ENCODE results near the gene FILIP1. TPM values are rescaled to one million over a fixed set of nuclear protein-coding genes. Genes with fewer than 3 reads are reported as not detected.
"Not testable (repeated sequence)": the region's sequence is repeated elsewhere in the genome, so short reads cannot be mapped to it uniquely, and the experiment has no call there.

The FILIP1 gene
- total RNA-seq, 1 donor from 2014 or later: not detected

DNA sequence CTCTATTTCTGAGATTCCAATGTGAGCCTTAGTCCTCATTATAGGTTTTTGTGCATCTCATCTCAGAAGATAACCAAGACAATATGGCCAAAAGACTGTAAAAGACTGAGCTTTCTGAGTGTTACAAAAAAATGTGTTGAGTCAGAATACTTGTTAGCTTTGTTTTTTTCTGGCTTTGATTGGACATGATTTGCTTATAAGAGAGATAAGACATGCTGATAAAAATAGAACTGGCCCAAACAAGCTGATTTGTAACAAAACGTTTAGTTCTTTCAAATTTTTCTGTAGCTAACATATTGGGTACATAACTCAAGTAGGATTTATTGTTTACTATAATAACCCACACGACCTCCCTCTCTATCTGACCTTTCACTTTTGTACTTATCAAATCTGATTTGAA lies 32.9 kb downstream of the FILIP1 start:
- intact Hi-C loops (cut with micrococcal nuclease): no loop called here

DNA sequence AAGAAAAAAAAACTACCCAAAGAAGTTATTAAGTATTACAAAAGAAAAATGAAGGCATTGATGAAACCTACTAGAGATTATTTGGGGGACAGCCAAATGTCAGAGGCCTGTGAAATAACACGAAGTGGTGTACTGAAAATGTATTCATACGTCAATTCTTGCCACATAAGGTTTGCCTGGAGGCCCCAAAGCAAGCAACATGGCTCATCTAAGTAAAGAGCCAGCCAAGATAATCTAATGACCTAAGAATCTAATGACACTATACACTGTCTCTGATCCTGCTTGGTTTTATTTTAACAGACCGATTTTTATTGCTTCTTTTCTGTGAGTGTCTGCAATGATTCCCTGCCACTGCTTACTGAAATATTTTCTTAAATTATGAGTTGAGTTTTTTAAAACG lies 34.7 kb downstream of the FILIP1 start:
- intact Hi-C loops (cut with micrococcal nuclease): no loop called here

DNA sequence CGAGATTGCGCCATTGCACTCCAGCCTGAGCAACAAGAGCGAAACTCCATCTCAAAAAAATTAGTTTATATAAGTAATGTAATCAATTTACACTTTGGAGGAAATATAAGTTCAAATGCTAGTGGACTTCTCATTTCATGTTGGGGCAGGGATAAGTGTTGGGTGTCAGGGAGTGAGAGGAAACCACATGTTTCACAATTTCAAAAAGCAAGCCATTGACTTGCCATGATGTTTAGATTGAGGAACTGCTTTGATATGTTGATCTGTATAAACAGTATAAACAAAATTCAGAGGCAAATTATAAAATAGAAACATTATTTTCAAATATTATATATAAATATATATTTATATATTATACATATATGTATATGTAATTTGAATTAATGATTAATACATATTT lies 42.7 kb downstream of the FILIP1 start:
- intact Hi-C loops (cut with micrococcal nuclease): no loop called here

DNA sequence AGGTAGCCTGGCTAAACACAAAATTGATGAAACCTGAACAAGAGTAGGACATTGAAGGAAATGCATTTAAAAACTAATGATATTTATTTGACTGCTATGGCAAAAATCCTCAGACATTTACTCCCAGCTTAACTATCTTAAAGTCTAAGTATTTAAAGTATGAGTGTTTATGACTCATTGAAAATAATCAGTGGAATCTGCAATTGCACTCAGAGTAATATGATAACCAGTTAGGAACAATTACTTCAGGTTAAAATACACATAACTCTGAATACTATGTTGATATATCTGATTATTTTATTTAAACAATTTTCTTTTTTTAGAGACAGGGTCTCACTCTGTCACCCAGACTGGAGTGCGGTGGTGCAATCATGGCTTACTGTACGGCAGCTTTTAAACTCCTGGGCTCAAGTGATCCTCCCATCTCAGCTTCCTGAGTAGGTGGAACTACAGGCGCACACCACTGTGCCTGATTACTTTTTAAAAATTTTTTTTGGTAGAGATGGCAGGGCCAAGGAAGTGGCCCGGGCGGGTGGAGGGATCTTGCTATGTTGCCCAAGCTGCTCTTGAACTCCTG lies 43.9 kb downstream of the FILIP1 start:
- intact Hi-C loops (cut with micrococcal nuclease): no loop called here

DNA sequence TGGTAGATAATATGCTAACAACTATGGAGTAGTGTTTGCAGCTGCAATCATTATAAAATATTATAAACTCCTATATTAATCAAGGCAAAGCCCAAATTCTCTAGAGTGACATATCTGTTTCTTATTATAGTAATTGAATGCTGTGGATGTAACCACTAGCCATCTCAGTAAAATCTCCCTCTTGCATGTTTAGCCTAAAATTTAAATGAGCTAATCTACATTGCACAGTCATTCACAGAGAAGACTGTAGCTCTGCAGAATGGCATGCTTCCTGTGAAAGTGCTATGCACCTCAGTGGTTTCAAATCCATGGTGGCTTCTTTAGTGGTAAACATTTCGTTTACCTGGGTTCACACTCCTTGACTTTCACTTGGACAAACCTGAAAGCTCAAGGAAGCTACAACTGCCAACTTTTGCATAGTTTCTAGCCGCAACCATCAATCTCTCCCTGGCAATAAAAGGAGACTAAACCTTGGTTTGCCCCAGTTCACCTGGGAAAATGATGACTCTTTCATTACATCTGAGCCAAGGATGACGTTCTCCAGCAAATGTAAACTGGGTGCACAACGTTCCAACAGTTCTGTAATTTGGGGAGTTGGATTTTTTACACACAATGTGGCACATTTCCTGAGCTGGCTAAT lies 47.2 kb downstream of the FILIP1 start:
- intact Hi-C loops (cut with micrococcal nuclease): no loop called here

DNA sequence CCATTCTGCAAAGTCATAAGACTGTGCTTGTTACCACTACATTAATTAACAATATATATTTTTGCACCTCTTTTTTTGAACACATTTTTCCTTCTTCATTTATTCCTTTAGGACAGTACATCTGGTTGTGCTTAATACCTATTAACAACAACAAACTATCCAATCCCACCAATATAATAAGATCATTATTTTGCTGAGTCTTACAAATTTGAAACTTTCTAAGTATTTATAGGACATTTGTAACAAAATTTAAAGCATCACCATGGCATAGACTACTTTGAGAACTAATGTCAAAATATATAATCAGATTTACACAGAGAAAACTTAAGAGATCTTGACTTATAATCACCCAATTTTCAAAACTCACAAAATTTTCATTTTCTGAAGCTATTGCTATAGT lies 47.9 kb downstream of the FILIP1 start:
- intact Hi-C loops (cut with micrococcal nuclease): no loop called here

DNA sequence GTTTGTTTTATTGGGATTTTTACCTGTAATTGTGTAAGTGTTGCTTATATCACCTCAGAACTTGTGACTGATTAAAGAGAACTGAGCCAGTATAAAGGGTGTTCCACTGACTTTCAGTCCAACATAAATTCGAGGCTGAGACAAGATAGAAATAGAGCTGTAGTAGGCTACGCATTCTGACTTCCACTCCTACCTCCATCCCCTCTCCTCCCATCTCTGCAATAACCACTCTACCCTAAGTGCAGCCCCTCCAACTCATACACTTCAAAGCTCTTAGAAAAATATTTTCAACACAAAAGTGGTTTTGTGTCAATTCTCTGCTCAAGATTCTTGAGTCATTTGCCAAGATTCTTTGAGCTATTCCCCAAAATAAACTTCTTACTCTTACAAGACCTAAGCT lies 48.7 kb downstream of the FILIP1 start:
- intact Hi-C loops (cut with micrococcal nuclease): no loop called here

DNA sequence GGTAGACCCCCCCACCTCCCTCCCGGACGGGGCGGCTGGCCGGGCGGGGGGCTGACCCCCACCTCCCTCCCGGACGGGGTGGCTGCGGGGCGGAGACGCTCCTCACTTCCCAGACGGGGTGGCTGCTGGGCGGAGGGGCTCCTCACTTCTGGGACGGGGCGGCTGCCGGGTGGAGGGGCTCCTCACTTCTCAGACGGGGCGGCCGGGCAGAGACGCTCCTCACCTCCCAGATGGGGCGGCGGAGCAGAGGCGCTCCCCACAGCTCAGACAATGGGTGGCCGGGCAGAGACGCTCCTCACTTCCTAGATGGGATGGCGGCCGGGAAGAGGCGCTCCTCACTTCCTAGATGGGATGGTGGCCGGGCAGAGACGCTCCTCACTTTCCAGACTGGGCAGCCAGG lies 51.7 kb downstream of the FILIP1 start:
- intact Hi-C loops (cut with micrococcal nuclease): not testable (repeated sequence)

DNA sequence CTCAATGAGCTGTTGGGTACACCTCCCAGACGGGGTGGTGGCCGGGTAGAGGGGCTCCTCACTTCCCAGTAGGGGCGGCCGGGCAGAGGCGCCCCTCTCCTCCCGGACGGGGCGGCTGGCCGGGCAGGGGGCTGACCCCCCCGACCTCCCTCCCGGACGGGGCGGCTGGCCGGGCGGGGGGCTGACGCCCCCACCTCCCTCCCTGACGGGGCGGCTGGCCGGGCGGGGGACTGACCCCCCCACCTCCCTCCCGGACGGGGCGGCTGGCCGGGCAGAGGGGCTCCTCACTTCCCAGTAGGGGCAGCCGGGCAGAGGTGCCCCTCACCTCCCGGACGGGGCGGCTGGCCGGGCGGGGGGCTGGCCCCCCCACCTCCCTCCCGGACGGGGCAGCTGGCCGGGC lies 52.1 kb downstream of the FILIP1 start:
- intact Hi-C loops (cut with micrococcal nuclease): not testable (repeated sequence)

DNA sequence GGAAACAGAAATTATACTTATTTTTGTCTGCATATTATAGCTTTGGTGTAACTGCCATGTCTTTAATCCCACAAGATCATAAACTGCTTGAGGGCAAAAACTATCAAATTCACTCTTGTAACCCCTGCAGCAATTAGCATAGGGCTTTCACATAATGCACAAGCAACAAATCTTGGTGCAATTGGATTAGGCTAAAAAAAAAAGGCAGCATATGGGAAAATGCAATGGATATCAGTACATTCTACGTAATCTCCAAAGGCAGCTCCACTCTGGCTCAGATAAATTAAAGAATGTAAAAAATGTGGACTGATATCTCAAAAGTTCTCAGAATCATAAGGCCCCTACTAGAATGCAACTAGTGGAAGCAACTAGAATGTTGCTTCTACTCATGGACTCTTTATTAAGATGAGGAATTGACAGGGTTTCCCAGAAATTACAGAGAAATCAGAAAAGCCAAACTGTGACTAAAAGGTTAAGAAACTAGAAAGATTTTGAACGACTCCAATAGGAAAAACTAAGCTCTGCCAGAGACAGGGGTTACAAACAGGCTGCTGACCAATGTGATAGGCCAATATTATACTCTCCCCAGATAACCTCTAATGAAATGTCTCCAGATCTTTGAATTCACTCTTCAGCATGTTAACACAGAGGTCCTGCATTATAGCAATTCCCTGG lies 55.0 kb downstream of the FILIP1 start:
- intact Hi-C loops (cut with micrococcal nuclease): no loop called here

DNA sequence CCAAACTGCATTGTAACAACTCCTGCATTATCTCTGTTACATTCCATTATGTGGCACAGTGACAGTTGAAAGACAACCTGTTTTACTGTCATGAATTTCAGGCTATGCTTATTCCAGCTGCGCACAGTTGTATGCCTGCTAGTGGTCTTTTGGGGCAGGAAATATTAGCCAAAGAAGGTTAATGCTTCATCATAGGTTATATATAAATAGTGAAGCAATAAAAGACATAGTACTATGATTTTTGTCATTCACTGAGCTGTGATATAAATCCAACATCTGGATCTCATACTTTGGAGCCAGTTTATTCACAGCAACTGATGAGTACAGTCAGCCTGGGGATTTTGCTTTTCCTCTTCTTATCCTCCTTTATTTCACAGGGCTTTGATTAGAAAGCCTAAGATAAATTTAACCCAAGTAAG lies 55.6 kb downstream of the FILIP1 start:
- intact Hi-C loops (cut with micrococcal nuclease): no loop called here

DNA sequence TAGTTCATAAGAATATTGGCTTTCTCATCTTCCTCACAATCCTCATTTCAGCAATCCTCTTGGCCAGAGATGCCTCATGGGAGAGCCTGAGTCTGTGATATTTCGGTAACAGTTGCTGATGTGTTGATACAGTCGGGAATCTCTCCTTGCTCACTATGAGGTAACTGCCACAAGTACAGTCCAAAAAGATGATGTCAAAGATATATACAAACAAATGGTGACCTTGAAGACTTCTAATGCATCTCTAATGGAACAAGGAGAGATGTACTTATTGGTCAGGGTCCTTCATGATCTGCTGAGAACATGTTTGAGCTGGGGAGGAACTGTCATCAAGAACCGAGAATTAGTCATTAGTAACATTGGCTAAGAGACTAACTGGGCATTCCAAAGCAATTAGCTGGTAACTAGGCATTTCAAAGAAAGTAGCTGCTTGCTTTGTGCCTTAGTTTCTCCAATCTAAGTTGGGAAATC lies 56.1 kb downstream of the FILIP1 start:
- intact Hi-C loops (cut with micrococcal nuclease): no loop called here

DNA sequence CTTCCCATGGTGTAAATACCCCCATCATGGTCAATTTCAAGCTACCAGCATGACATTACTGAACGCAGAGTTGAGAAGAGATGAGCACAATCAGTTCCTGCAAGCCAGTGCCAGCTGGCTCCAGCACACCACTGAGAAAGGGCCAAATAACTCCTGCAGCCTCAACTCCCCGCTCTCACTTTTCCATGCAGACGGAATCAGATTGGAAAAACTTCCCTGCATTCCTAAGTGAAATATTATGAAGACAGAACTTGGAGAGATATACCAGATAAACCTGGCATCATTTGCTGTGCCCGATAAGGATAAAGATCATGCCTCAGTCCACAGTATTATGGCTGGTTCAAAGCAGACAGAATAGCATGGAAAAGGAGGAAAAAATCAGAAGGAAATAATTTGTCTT lies 56.7 kb downstream of the FILIP1 start:
- intact Hi-C loops (cut with micrococcal nuclease): no loop called here

DNA sequence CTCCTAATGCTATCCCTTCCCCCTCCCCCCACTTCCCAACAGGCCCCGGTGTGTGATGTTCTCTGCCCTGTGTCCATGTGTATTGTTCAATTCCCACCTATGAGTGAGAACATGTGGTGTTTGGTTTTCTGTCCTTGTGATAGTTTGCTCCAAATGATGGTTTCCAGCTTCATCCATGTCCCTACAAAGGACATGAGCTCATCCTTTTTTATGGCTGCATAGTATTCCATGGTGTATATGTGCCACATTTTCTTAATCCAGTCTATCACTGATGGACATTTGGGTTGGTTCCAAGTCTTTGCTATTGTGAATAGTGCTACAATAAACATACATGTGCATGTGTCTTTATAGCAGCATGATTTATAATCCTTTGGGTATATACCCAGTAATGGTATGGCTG lies 60.8 kb downstream of the FILIP1 start:
- intact Hi-C loops (cut with micrococcal nuclease): not testable (repeated sequence)

DNA sequence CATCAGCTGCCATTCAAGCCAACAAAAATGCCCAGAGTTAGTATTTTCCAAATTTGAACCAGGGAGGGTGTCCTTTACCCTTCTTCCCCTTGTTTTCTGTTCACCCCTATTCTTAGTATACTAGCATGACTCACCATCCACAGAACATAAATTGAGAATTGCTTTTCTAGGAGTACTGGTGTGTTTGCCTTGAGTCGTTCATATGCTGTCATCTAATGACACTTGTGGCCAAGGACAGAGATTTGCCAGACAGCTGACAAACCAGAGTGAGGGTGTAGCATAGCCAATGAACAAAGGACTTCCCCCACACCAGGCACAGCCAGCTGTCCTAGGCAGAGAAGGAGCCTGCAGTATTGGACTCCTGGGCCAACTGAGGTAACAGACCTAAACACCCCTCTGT lies 62.2 kb downstream of the FILIP1 start:
- intact Hi-C loops (cut with micrococcal nuclease): no loop called here

DNA sequence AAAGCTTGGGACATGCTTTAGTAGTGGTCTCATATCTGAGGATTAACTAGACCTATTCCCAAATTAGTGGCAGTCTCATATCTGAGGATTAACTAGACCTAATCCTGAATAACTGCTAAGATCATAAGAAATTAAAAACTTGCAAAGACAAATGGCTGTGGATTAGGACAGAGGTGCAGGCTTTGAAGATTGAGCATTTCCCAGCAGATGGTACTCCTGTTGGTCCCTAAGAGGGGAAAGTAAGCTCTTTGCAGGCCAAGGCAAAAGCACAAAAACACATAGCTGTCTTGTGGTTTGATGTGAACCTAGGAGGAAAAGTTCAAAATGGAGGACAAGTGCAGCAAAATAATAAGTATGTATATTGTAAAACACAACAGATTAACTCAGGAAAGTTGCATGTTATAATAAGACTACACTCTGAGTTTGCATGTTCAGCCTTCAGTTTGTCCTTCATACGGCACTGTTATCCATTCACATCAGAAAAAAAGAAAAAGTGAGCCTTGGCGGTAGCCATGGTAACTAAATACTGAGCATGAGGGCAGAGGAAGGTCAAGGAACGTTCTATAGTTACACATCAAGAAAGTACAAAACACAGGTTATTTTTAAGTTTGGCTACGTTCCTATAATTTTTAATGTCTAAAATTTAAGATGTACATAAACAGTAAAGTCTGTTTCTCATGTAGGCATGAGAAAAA lies 62.8 kb downstream of the FILIP1 start:
- intact Hi-C loops (cut with micrococcal nuclease): no loop called here

DNA sequence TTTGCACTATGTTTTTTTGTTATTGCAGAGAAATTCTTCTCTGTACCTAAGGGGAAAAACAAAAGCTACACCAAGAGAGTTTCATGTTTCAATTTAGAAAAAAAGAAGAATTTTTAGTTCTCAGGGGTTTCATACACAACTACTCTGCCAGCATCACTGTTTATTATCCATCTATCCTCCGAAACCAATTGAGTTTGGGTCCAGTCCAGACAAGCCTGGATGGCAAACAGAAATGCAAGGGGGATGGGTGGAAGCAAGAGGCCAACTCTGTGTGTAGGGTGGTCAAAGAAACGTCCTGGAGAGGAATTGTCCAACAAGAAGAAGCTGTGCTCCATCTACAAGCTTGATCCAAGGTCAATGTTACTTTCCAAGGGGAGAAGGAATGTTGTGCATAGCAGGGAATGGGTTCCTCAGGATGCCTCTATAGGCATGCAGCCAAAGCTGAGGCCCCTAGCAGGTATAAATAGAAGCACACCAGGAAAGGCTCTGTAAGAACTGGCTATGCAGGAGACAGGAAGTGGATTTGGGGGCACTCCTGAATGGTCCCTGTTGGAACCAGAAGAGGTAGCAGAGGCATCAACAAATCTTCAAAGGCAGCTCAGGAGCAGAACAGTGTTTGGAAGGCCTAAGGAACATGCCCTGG lies 64.4 kb downstream of the FILIP1 start:
- intact Hi-C loops (cut with micrococcal nuclease): no loop called here

DNA sequence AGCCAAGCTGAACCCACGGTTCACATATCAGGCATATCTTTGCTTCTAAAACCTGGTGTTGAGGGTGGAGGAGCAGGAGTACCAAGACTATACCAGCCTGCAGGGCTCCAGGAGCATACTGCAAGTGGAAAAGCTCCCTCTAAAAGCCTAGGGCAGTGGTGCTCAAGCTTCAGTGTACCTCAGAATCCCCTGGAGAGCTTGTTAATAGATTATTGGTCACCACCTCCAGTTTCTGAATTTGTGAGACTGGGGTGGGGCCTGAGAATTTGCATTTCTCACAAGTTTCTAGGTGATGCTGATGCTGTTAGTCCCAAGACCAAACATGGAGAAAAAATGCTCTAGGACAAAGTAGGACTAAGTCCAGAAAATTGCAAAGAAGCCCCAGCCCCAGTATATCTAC lies 65.4 kb downstream of the FILIP1 start:
- intact Hi-C loops (cut with micrococcal nuclease): no loop called here

DNA sequence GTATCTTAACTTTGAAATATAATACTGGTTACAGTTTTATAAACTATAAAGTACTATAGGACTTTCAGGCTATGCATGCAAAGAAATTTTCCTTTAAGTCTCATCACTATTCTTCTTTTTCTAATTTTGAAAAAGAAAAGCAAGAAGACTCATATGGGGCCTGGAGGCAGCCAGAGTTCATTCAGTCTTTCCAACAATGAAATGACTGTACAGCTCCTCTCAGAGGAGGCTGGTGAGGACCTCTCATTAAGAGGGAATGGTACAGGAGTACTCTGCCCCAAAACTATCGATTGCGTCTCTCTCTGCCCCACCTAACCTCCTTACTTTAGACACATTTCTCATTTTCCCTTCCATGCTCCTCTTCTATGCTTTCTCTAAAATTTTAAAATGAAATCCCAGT lies 66.3 kb downstream of the FILIP1 start:
- intact Hi-C loops (cut with micrococcal nuclease): no loop called here

DNA sequence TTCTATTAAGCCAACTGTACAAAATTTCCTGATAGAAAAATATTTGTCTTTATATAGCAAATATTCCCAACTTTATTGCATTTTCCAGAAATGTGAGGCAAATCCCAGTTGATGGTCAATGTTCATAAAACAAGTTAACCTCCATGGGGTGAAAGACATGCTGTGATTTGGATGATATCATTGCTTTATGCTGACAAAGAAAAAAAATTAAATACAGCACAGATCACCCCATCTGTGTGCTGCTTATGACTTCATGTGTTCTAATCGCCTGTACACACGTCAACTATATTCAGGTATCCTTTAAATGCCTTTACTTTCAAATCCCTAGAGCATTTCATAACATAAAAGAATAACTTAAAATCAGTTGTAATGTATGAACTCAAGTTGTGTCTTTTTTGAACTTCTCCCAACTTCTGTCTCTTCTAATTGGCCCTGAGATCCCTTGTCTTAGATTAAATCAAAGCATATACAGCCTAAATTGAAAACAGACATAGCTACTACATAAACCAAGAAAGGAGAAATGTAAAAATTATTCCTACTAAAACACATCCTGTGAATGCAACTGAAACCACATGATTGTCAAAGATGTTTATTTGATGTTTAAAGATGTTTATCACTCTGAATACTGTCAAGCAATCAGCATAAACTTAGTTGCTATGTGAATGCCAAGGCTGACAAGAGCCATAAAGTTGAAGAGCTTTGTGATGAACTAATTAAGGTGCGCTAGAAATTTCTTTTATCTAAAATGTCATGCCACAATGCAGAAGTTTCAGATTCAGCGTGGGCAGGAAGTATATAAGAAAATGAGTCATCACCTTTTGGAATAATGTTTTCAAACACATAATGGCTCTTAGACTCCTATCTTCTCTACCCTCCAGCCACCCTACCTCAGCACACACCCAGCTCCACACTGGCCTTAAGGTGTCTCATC lies 68.7 kb downstream of the FILIP1 start:
- intact Hi-C loops (cut with micrococcal nuclease): no loop called here

DNA sequence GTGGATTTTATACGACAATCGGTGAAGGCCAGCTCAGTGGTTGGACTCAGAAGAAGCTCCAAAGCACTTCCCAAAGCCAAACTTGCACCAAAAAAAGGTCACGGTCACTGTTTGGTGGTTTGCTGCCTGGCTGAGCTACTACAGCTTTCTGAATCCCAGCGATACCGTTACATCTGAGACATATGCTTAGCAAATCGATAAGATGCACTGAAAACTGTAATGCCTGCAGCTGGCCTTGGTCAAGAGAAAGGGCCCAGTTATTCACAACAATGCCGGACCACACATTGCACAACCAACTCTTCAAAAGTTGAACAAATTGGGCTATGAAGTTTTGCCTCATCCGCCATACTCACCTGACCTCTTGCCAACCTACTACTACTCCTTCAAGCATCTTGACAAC lies 70.2 kb downstream of the FILIP1 start:
- intact Hi-C loops (cut with micrococcal nuclease): no loop called here

Data from T-helper 2 cell treated with Interferon-gamma antibody and Interleukin-4, amounts not matched to agents 100 ng/mL and 5 ng/mL, for 36 hours (primary cell).